ENCODE measurements around the gene ISY1.
A peak's percentile ranks its signal among the peaks of the same experiment; 100 is the strongest.
"Not testable (repeated sequence)": the region's sequence is repeated elsewhere in the genome, so short reads cannot be mapped to it uniquely, and the experiment has no call there.

Gene ISY1

DNA sequence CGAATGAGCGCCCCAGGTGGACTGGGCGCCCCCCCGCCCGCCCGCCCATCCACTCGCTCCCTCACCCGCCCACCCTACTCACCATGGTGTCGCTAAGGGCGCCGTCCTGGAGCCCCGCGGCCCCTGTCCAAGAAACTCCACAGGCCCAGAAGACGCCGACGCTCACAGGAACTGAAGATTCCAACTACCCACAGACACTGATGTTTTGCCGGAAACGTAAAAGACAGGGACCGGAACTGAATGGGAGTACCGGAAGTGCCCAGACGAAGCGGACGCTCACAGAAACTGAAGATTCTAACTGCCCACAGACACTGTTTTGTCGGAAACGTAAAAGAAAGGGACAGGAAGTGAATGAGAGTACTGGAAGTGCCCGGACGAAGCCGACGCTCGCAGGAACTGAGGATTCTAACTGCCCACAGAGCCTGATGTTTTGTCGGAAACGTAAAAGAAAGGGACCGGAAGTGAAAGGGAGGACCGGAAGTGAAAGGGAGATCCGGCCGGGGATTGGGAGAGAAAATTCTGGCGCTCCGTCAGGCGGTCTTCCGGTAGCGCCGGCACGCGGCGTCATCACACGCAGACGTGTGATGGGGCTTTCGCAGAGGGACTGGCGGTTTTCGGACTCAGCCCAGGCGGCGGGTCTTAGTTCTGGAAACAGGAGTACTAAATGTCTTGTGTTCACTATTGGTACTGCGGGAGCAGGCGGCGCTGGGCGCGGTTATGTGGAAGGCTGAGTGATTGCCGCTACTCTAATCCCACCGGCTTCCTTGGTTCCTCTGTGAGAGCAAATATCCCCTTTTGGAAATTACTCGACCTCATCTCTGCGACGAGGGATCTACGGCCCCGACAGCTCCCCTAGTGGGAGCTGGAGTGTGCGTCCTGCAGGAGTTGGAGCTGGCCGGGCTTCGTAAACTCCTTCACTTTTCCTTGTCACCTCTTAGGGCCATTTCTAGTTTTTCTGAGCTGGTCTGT, at the start of gene ISY1:
ISY1 (minus strand) TSS at position 173 of the 969 bp plus-strand sequence; CDS start at position 85, 88 bp downstream.
- Histone ChIP-seq H3K4me1 (peaks cover 10% of the 10 kb centered on the region), H3K36me3 (replicated peaks) (peaks cover 18% of the 10 kb centered on the region), H3K4me3 (peak within 1 kb of the TSS; percentile 62), H3K9me3 (no peaks in the 10 kb centered on the region), H3K27me3 (ENCODE audit: low read depth) (no peaks in the 10 kb centered on the region)
- in situ Hi-C loops (cut with MboI; ENCODE audit: low sequenced_read_pairs), result no loop called here
- peak; percentile 90 to 91 for DNase-seq (ENCODE audit: low spot score in 2 of 2)

DNA sequence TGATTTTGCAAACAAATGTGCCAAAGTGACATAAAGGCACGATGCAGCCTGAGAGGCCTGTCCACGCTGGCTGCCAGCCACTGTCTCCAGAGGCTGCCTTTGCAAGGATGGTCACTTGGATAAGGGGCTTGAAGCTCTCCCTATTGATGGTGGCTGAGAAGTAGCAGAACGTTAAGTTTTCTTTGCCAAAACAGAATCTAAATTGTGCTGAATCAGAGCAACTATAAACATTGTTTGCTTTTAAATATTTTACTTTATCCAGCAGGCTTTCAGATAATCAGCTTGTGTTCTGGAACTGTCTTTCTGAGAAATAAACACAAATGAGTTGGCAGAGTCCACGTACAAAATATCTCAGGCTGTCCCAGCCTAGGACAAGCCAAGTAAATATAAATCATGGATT, 46.6 kb upstream of the ISY1 start:
- Histone ChIP-seq H3K4me3 (no peak overlapping the region), H3K27me3 (ENCODE audit: low read depth) (no peaks in the 10 kb centered on the region), H3K9me3 (no peaks in the 10 kb centered on the region), H3K36me3 (replicated peaks) (no peaks in the 10 kb centered on the region), H3K4me1 (peaks cover 2% of the 10 kb centered on the region; the same call in 1 of the 2 replicates)
- in situ Hi-C loops (cut with MboI; ENCODE audit: low sequenced_read_pairs), result no loop called here
- no peak for DNase-seq (ENCODE audit: low spot score in 2 of 2)

GRCh38 chr3:129205109-129205832, 44.4 kb upstream of the ISY1 start:
- Histone ChIP-seq H3K36me3 (replicated peaks) (no peaks in the 10 kb centered on the region), H3K4me1 (peaks cover 2% of the 10 kb centered on the region; the same call in 1 of the 2 replicates), H3K9me3 (no peaks in the 10 kb centered on the region), H3K27me3 (ENCODE audit: low read depth) (no peaks in the 10 kb centered on the region), H3K4me3 (no peak overlapping the region)
- no peak for DNase-seq (ENCODE audit: low spot score in 2 of 2)
- in situ Hi-C loops (cut with MboI; ENCODE audit: low sequenced_read_pairs), result no loop called here

- in situ Hi-C loops (cut with MboI; ENCODE audit: low sequenced_read_pairs), result no loop called here
- no peaks in the 10 kb centered on the region for H3K36me3 ChIP-seq (replicated peaks)
- DNase-seq (ENCODE audit: low spot score in 2 of 2), result no peak
- no peaks in the 10 kb centered on the region for H3K4me1 ChIP-seq
- H3K9me3 ChIP-seq, result no peaks in the 10 kb centered on the region
- no peaks in the 10 kb centered on the region for H3K27me3 ChIP-seq (ENCODE audit: low read depth)
- no peak overlapping the region for H3K4me3 ChIP-seq
Measured at GRCh38 chr3:129204473-129204872, 43.6 kb upstream of the ISY1 start.

DNA sequence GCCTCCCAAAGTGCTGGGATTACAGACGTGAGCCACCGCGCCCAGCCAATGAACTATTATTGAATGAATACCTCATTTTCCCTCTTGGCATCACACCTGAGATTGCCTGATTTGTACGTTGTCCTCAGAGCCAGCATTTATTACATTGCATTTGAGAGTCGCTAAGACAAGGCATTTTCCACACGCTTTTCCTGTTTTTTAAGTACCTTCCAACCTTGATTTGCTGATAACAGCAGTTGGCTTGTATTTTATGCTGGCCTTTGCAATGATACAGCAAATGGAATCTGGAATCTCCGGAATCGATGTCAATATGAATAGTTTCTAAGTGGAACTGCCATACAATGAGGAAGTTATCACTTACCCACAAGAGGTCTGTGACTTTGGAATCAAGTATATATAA, 38.5 kb upstream of the ISY1 start:
- in situ Hi-C loops (cut with MboI; ENCODE audit: low sequenced_read_pairs), result no loop called here
- H3K4me1 ChIP-seq, result no peaks in the 10 kb centered on the region
- no peaks in the 10 kb centered on the region for H3K27me3 ChIP-seq (ENCODE audit: low read depth)
- DNase-seq (ENCODE audit: low spot score in 2 of 2), result no peak
- H3K9me3 ChIP-seq, result no peaks in the 10 kb centered on the region
- H3K4me3 ChIP-seq, result no peak overlapping the region
- no peaks in the 10 kb centered on the region for H3K36me3 ChIP-seq (replicated peaks)

GRCh38 chr3:129197321-129197720, 36.5 kb upstream of the ISY1 start:
- no peaks in the 10 kb centered on the region for H3K4me1 ChIP-seq
- H3K36me3 ChIP-seq (replicated peaks), result no peaks in the 10 kb centered on the region
- H3K27me3 ChIP-seq (ENCODE audit: low read depth), result no peaks in the 10 kb centered on the region
- H3K4me3 ChIP-seq, result no peak overlapping the region
- no peaks in the 10 kb centered on the region for H3K9me3 ChIP-seq
- in situ Hi-C loops (cut with MboI; ENCODE audit: low sequenced_read_pairs), result no loop called here
- no peak for DNase-seq (ENCODE audit: low spot score in 2 of 2)

- DNase-seq (ENCODE audit: low spot score in 2 of 2), result no peak
- in situ Hi-C loops (cut with MboI; ENCODE audit: low sequenced_read_pairs), result no loop called here
- Histone ChIP-seq H3K36me3 (replicated peaks) (no peaks in the 10 kb centered on the region), H3K27me3 (ENCODE audit: low read depth) (no peaks in the 10 kb centered on the region), H3K4me3 (no peak overlapping the region), H3K9me3 (no peaks in the 10 kb centered on the region), H3K4me1 (no peaks in the 10 kb centered on the region)
Measured at GRCh38 chr3:129196601-129197000, 35.7 kb upstream of the ISY1 start.

DNA sequence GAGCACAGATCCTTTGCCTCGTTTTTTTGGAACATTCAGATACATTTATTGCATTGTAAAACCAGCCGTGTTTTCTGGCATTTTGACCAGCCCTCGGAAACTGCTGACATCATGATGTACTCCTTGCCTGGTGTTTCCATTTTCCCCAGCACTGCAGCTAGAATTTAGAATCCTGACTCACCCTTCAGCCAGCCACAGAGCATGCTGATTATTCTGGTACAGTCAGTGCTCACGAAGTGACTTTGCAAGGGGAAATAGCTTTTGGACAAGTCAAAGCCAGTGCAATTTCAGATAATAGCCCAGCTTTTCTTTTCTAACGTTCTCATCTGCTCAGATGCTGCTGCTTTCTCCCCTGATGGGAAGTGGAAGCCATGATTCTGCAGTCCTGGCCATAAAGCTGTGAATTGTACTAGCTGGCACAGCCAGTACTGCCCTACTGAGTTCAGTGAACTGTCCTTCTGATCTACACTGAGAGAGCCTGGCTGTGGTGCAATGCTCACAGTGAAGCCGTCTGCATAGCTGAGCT, 34.9 kb upstream of the ISY1 start:
- Histone ChIP-seq H3K27me3 (ENCODE audit: low read depth) (no peaks in the 10 kb centered on the region), H3K4me3 (no peak overlapping the region), H3K36me3 (replicated peaks) (no peaks in the 10 kb centered on the region), H3K4me1 (no peaks in the 10 kb centered on the region), H3K9me3 (no peaks in the 10 kb centered on the region)
- DNase-seq (ENCODE audit: low spot score in 2 of 2), result no peak
- in situ Hi-C loops (cut with MboI; ENCODE audit: low sequenced_read_pairs), result no loop called here

- peaks cover 19% of the 10 kb centered on the region for H3K4me1 ChIP-seq
- H3K36me3 ChIP-seq (replicated peaks); in situ Hi-C loops (cut with MboI; ENCODE audit: low sequenced_read_pairs); H3K9me3 ChIP-seq; H3K27me3 ChIP-seq (ENCODE audit: low read depth); H3K4me3 ChIP-seq: not testable (repeated sequence)
- peak; percentile 75 to 78 for DNase-seq (ENCODE audit: low spot score in 2 of 2)
Measured at GRCh38 chr3:129189793-129190192, 28.9 kb upstream of the ISY1 start.

GRCh38 chr3:129187857-129188256, 27.0 kb upstream of the ISY1 start:
- in situ Hi-C loops (cut with MboI; ENCODE audit: low sequenced_read_pairs), result no loop called here

GRCh38 chr3:129185783-129186182, 24.9 kb upstream of the ISY1 start:
- Histone ChIP-seq H3K4me1 (peaks cover 19% of the 10 kb centered on the region), H3K4me3 (no peak overlapping the region; the same call in 1 of the 2 replicates), H3K27me3 (ENCODE audit: low read depth) (no peaks in the 10 kb centered on the region), H3K9me3 (no peaks in the 10 kb centered on the region), H3K36me3 (replicated peaks) (peaks cover 19% of the 10 kb centered on the region)
- in situ Hi-C loops (cut with MboI; ENCODE audit: low sequenced_read_pairs), result no loop called here
- DNase-seq (ENCODE audit: low spot score in 2 of 2), result peak in 1 of 2 experiments; percentile 2

More at GRCh38 chr3:129187857-129188256, 27.0 kb upstream of the ISY1 start:
- Histone ChIP-seq H3K27me3 (ENCODE audit: low read depth) (no peaks in the 10 kb centered on the region), H3K4me3 (no peak overlapping the region), H3K36me3 (replicated peaks) (peaks cover 7% of the 10 kb centered on the region), H3K4me1 (peaks cover 19% of the 10 kb centered on the region), H3K9me3 (no peaks in the 10 kb centered on the region)
- DNase-seq (ENCODE audit: low spot score in 2 of 2), result peak in 1 of 2 experiments; percentile 2

GRCh38 chr3:129184784-129185542, 24.1 kb upstream of the ISY1 start:
- in situ Hi-C loops (cut with MboI; ENCODE audit: low sequenced_read_pairs); H3K9me3 ChIP-seq; H3K27me3 ChIP-seq (ENCODE audit: low read depth): not testable (repeated sequence)
- peaks cover 20% of the 10 kb centered on the region for H3K4me1 ChIP-seq
- peak overlapping the region; percentile 91 for H3K4me3 ChIP-seq
- H3K36me3 ChIP-seq (replicated peaks), result peaks cover 27% of the 10 kb centered on the region
- peak in 1 of 2 experiments; percentile 2 for DNase-seq (ENCODE audit: low spot score in 2 of 2)

GRCh38 chr3:129184396-129184657, 23.5 kb upstream of the ISY1 start:
- in situ Hi-C loops (cut with MboI; ENCODE audit: low sequenced_read_pairs), result no loop called here
- peak overlapping the region; percentile 91 for H3K4me3 ChIP-seq
- H3K4me1 ChIP-seq, result peaks cover 16% of the 10 kb centered on the region
- H3K27me3 ChIP-seq (ENCODE audit: low read depth), result no peaks in the 10 kb centered on the region
- peaks cover 31% of the 10 kb centered on the region for H3K36me3 ChIP-seq (replicated peaks)
- no peaks in the 10 kb centered on the region for H3K9me3 ChIP-seq
- peak; percentile 33 to 57 for DNase-seq (ENCODE audit: low spot score in 2 of 2)

All from HAP-1 (cell line).